ENCODE data around the gene PICK1.
"Not testable (repeated sequence)": the region's sequence is repeated elsewhere in the genome, so short reads cannot be mapped to it uniquely, and the experiment has no call there.

PICK1 gene

GRCh38 chr22:38108561-38109319 lies 51.5 kb downstream of the PICK1 start:
- no peak for TF ChIP-seq POLR2AphosphoS5 (IDR thresholded peaks at IDR 0.05; ENCODE audit: low read depth, low read length)
- TF ChIP-seq POLR2A (IDR thresholded peaks at IDR 0.05; ENCODE audit: low read depth, low read length): no peak
- no peak for TF ChIP-seq TAF1 (IDR thresholded peaks at IDR 0.05; ENCODE audit: borderline replicate concordance, low read depth, low read length)
- DNase-seq (ENCODE audit: insufficient read length) (no peak), FAIRE-seq (no peak)

GRCh38 chr22:38109371-38110001 lies 52.3 kb downstream of the PICK1 start:
- DNase-seq (ENCODE audit: insufficient read length) (no peak), FAIRE-seq (no peak)
- no peak for TF ChIP-seq POLR2AphosphoS5 (IDR thresholded peaks at IDR 0.05; ENCODE audit: low read depth, low read length)
- TF ChIP-seq POLR2A (IDR thresholded peaks at IDR 0.05; ENCODE audit: low read depth, low read length): no peak
- no peak for TF ChIP-seq TAF1 (IDR thresholded peaks at IDR 0.05; ENCODE audit: borderline replicate concordance, low read depth, low read length)

- no peak for FAIRE-seq
- TF ChIP-seq POLR2A (IDR thresholded peaks at IDR 0.05; ENCODE audit: low read depth, low read length) (no peak), TAF1 (IDR thresholded peaks at IDR 0.05; ENCODE audit: borderline replicate concordance, low read depth, low read length) (no peak), POLR2AphosphoS5 (IDR thresholded peaks at IDR 0.05; ENCODE audit: low read depth, low read length) (no peak)
- DNase-seq (ENCODE audit: insufficient read length): no peak
These were observed 53.0 kb downstream of the PICK1 start, which contains the start of gene BAIAP2L2 for GRCh38 chr22:38110008-38110862. TSS of gene BAIAP2L2 (minus strand) at chr22:38110684. CDS start at chr22:38110525, 159 bp downstream.

DNA sequence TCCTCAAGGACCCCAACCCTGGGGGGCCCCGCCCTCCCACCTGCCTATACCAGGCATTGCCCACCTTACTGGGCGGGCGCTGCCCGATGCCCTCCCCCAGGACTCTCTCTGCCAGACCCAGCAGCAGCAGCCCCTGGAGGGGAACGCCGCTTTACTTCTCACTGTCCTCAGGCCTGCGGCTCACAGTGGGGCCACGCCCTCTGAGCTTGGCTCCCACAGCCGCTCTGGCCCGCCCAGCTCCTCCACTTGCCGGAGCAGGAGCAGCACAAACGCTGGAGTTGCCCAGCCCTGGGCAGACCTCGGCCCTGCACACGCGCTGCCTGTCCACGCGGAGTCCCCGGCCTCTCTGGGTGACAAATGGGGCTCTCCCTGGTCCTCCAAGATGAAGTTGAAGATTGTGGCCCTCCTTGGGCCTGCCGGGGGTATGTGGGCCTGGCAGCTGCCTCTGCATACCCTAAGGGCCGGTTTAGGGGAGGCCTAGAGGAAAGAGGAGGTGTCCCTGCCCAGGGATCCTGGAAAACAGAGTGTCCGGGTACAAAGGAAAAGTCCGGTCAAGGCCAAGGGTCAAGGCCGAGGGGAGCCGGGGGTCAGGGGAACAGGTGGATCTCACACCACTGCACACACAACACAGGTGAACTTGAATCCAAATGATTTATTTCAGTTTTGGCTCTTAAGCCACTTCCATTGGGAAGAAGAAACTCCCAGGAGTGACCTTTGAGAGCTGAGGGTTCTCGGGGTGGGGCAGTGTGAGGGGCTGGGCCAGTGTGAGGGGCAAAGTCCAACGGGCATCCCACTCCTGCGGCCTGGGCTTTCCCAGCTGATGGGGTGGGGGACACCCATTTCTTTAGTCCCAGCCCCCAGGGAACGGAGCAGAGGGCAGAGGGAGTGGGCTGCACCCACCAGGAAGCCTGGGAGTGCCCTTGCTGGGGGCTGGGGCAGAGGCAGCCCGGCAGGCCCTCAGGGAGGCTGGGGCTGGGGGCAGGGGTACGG lies 54.0 kb downstream of the PICK1 start:
- TF ChIP-seq POLR2A (IDR thresholded peaks at IDR 0.05; ENCODE audit: low read depth, low read length) (no peak), TAF1 (IDR thresholded peaks at IDR 0.05; ENCODE audit: borderline replicate concordance, low read depth, low read length) (no peak), POLR2AphosphoS5 (IDR thresholded peaks at IDR 0.05; ENCODE audit: low read depth, low read length) (no peak)
- DNase-seq (ENCODE audit: insufficient read length): no peak
- no peak for FAIRE-seq

- TF ChIP-seq POLR2AphosphoS5 (IDR thresholded peaks at IDR 0.05; ENCODE audit: low read depth, low read length): no peak
- no peak for TF ChIP-seq TAF1 (IDR thresholded peaks at IDR 0.05; ENCODE audit: borderline replicate concordance, low read depth, low read length)
- no peak for TF ChIP-seq POLR2A (IDR thresholded peaks at IDR 0.05; ENCODE audit: low read depth, low read length)
- no peak for DNase-seq (ENCODE audit: insufficient read length)
- no peak for FAIRE-seq
These were observed 54.7 kb downstream of the PICK1 start for GRCh38 chr22:38111925-38112355.

DNA sequence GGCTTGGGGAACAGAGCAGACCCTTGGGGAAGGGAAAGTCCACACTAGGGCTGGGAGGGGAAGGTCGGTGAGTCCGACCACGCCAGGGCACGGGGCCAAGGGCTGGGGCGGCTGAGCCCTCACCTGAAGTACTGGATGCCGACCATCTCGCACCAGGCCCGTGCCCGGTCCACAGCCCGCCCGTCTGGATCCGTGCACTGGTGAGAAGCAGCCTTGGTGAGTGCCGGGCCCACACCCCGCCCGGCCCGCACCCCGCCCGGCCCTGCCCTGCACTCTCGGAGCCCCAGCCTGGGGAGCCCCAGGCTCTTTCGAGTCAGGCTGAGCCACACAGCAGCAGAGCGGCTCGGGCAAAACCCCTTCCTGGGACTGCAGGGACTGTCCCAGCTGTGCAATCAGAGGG lies 55.2 kb downstream of the PICK1 start:
- FAIRE-seq: no peak
- TF ChIP-seq TAF1 (IDR thresholded peaks at IDR 0.05; ENCODE audit: borderline replicate concordance, low read depth, low read length) (no peak), POLR2A (IDR thresholded peaks at IDR 0.05; ENCODE audit: low read depth, low read length) (no peak), POLR2AphosphoS5 (IDR thresholded peaks at IDR 0.05; ENCODE audit: low read depth, low read length) (no peak)
- no peak for DNase-seq (ENCODE audit: insufficient read length)

DNA sequence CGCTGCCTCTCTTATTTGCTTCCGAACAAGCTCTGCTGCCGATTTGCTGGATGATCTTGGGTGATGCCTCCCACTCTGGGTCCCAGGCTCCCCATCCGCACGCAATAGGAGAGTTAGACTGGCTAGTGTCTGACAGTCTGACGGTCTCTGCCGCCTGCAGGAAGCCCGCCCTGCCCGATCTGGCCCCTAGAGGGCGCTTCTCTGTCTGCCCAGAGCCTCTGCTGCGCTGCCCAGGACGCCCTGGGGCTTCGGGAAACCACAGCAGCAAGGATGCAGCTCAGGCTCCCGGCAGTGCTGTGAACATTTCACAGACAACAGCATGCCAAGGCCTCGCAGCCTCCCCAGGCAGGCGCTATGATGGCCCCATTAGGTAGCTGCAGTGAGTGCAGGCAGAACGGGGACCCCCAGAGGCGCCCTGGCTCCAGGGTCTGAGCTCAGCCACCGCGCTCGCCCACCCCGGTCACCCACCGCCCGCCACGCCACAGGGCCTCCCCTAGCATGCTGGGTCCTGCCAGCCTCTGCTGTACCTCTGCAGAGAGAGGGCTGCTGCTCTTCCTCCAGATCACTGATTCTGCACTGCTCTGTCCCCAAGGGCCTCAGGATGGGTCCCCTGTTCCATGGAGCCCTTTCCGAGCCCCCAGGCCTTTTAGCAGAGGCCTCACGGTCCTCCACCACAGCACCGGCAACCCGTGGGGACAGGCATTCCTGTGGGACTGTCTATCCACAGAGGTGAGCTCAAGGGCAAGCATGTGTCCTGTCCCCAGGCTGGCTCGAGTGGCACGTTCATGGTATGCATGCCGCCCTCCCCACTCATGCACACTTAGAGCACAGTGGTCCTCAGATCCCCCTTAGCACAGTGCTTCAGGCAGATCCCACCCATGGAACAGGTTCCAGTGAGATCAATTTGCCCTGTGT lies 57.5 kb downstream of the PICK1 start:
- FAIRE-seq (peak; percentile 90), DNase-seq (ENCODE audit: insufficient read length) (peak; percentile 94)
- TF ChIP-seq TAF1 (IDR thresholded peaks at IDR 0.05; ENCODE audit: borderline replicate concordance, low read depth, low read length) (no peak), POLR2AphosphoS5 (IDR thresholded peaks at IDR 0.05; ENCODE audit: low read depth, low read length) (no peak), POLR2A (IDR thresholded peaks at IDR 0.05; ENCODE audit: low read depth, low read length) (no peak)

- TF ChIP-seq POLR2AphosphoS5 (IDR thresholded peaks at IDR 0.05; ENCODE audit: low read depth, low read length): no peak
- no peak for TF ChIP-seq TAF1 (IDR thresholded peaks at IDR 0.05; ENCODE audit: borderline replicate concordance, low read depth, low read length)
- TF ChIP-seq POLR2A (IDR thresholded peaks at IDR 0.05; ENCODE audit: low read depth, low read length): no peak
- DNase-seq (ENCODE audit: insufficient read length): no peak
- no peak for FAIRE-seq
These were observed 58.4 kb downstream of the PICK1 start for GRCh38 chr22:38115423-38116205.

GRCh38 chr22:38117556-38117955 lies 60.4 kb downstream of the PICK1 start:
- FAIRE-seq; DNase-seq (ENCODE audit: insufficient read length): not testable (repeated sequence)

Data from GM12892 (cell line).